ENCODE results near the gene CAMTA1.

The CAMTA1 gene

DNA sequence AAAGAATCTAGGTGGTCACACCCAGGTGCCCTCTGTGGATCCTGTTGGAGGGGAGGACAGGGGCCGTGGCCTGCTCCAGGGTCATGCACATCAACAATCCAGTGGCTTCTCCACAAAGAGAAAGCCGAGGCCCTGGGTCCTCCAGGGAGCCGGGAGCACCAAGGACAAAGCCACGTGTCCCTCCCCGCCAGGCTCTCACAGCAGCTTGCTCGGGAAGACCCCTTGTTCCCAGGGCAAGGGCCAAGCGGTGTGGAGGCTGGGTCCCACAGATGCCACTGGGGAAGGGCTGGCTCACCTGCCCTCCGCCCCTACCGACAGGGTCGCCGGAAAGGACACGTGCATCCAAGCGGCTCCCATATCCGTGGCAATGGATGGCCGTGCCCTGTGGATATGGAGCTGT, 793.0 kb downstream of the CAMTA1 start:
- no peak for DNase-seq

- DNase-seq = no peak
Measured at GRCh38 chr1:7579016-7579415, 793.8 kb downstream of the CAMTA1 start.

GRCh38 chr1:7579831-7580804, 794.9 kb downstream of the CAMTA1 start:
- DNase-seq = no peak

GRCh38 chr1:7580923-7581753, 795.9 kb downstream of the CAMTA1 start:
- DNase-seq = no peak

GRCh38 chr1:7581754-7582459, 796.7 kb downstream of the CAMTA1 start:
- DNase-seq = no peak

- no peak for DNase-seq
Measured at GRCh38 chr1:7582460-7582972, 797.3 kb downstream of the CAMTA1 start.

DNA sequence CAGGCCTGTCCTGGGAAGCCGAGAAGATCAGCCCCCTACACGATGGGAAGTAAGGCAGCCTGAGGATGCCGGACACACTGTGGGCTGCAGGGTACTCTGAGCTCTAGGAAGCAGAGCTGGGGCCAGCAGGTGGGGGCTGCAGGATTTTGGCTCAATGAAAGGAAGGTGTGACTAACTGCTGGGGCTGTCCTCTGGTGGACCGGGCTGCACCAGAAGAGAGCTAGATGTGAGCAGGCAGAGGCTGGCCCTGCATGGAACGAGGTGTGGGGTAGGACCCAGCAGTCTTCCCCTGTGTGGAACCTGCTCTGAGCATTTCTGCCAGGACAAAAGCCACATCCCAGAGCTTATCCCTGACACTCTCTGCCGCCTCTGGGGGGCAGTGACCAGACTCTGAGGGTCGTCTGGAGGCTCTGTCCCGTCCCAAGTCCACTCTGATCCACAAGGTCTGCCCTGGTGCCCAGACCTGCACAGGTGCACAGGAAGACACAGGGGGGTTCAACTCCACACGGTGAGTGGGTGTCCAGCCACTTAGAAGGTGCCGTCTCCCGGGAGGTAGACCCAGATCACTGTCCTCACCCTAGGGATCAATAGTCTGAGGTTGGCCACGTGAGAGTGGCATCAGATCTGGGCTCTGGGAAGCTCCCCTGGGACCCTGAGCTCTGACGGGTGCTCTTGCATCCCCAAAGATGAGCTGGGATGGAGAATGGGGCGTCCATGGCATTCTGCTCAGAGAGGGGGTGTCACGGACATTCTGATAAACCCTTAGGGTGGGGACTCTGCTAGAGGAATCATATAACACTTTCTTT, 798.2 kb downstream of the CAMTA1 start:
- no peak for DNase-seq

DNA sequence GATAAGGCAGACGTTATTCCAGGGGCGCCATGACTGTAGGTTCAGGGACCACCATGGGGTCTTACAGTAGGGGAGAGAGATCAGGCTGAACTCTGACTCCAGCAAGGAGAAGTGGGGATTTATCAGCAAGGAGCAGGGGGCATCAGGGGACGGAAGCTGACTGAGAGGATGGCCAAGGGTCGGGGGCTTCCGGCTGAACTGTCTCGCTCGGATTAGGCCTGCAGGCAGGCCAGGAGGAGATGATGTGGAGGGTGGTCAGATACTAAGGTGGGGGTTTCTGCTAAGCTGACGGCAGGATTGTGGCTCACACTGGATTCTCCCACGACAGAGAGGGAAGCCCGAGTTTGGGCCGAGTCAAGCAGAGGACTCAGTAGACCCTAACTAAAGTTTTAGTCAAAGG, 798.9 kb downstream of the CAMTA1 start:
- DNase-seq = no peak

DNA sequence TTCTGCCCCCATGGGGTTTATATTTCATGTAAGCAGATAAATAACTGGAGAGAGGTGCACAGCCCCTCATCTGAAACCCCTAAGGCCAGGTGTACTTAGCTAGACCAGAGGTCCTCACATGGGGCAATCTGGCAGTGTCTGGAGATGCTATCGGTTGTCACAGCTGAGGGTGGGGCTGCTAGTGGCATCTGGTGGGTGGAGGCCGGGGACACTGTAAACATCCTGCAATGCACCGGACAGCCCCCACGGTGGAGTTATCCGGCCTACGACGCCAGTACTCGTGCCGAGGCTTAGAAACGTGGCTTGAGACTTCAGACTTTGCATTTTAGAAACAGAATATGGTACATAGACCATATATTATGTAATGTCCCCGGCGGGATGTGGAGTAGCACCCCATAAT, 799.4 kb downstream of the CAMTA1 start:
- DNase-seq = no peak

DNA sequence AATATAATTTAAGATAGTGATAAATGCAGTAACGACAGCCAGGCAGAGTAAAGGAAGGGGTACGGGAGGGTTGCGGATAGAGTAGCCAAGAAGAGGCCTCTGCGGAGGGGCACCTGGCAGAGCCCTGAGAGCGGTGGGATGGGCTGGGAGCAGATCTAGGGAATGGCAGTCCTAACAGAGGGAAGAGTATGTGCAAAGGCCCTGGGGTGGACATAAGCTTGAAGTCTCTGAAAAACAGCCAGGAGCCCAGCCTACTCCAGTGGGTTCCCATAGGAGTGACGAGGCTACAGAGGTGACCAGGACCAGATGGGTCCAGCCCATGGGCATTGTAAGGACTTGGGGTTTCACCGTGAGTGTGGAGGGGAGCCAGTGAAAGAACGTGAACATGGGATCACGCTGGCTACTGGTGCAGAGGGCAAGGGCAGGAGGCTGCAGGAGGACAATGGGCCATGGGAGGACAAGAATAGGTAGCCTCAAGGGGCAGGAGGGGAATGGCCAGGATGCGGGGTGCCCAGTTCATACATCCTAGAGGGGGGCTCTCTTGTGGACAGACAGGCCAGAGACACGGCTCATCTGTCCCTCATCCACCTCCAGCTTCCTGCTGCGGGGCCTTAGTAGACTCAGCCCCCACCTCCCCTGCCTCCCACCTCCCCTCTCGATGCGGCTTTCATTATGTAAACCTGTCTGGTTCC, 800.1 kb downstream of the CAMTA1 start:
- no peak for DNase-seq

DNA sequence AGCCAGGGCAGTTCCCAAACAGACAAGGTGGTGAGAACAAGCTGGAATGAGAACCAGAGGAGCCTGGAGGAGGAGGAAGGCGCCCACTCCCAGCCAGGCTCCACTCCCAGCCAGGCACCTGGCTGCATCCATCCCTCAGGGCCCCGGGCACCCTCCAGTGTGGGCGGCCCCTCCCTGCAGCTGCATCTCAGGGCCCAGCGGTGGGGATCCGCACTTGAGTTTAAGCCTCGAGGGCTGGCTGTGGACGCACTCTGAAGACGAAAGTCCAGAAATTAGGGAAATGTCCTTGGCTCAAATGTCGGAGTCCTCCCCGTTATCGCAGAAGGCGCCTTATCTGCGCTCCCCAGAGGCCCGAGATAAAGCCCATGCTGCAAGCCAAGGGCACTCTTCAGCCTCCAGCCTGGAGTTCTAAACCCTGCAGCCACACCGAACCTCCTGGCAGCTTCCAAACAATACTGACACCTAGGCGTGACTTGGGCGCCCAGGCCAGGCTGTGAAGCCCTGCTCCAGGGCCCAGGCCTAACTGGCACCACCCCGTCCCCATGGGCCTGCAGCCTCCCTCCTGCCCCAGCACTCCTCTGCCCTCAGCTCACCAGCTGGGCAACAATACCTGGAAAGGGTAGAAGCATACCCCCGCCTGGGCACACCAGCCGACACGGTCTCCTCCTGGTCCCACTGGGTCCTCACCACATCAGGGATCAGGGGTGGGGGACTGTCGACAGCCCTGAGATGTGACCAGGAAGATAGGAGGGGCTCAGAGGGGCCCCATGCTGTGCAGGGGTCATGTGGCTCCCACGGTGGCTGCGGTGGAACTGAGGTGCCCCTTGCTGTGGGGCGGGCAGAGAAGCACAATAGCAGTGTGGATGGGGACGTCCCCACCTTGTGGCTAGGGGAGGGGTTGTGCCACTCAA, 801.0 kb downstream of the CAMTA1 start:
- DNase-seq = no peak

- no peak for DNase-seq
Measured at GRCh38 chr1:7587108-7587772, 802.0 kb downstream of the CAMTA1 start.

GRCh38 chr1:7587773-7588456, 802.7 kb downstream of the CAMTA1 start:
- no peak for DNase-seq

DNA sequence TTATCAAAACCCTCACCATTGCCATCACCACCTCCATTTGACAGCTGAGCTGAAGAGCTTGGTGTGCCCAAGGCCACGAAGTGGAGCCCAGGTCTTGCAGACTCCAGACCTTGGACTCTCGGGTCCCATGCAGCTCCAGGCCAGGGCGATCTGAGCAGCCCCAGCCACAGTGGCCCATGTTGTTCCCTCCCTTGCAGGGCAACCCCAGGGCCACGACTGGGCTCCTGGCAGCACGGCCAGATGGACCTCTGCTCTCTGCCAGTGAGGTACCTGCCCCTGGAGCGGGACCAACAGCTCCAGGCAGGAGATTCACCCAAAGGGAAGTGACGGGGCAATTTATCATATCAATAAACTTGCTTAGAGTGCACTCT, 803.2 kb downstream of the CAMTA1 start:
- DNase-seq = no peak

DNA sequence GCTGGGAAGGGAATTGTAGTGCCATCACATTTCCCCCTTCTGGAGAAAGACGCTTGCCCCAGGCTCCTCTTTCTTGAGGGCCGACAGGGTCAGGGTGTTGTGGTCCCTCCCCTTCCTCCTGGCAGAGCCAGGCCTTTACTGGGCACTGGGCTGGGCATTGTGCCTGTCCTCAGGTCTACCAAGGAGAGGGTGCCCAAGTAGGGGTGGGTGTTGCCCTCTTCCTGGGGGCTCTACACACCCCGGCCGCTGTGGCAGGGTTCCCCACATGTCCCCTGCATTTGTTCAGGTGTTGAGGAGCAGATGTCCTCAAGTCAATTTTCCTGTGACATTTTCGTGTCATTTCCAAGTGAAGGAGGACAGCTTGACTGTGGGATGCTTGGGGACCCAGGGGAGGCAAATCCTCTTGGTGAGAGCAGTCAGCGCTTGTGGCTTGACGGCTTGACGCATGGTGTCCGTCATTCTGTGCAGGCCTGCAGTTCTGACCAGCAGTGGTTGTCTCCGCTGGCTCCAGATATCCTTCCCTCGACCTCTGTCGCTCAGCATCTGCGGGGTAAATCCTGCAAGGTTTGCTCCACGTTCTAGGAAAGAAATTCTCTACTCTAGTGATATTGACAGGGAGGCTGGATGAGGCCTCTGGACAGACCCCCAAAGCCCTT, 804.0 kb downstream of the CAMTA1 start:
- DNase-seq = no peak

GRCh38 chr1:7589774-7590425, 804.6 kb downstream of the CAMTA1 start:
- DNase-seq = no peak

- no peak for DNase-seq
Measured at GRCh38 chr1:7590426-7590790, 805.2 kb downstream of the CAMTA1 start.

GRCh38 chr1:7591565-7591964, 806.3 kb downstream of the CAMTA1 start:
- no peak for DNase-seq

Data from NCI-H1930 (cell line).